ENCODE data around the gene ANKRD55. TPM values are rescaled to one million over a fixed set of nuclear protein-coding genes. Genes with fewer than 3 reads are reported as not detected.
"Not testable (repeated sequence)": the region's sequence is repeated elsewhere in the genome, so short reads cannot be mapped to it uniquely, and the experiment has no call there.

Gene ANKRD55
- total RNA-seq, 1 donor from 2014 or later: not detected

GRCh38 chr5:56270058-56270457 is 36.9 kb upstream of the ANKRD55 start:
- TF ChIP-seq CTCF (IDR thresholded peaks at IDR 0.05; ENCODE audit: unreplicated experiment): no peak
- no peak overlapping the region for H3K4me3 Mint-ChIP-seq (ENCODE audit: low read depth)
- H3K27me3 Mint-ChIP-seq: peaks cover 27% of the 10 kb centered on the region
- no peak overlapping the region for H3K27ac Mint-ChIP-seq
- H3K36me3 Mint-ChIP-seq (ENCODE audit: insufficient read depth): no peaks in the 10 kb centered on the region
- H3K4me1 Mint-ChIP-seq (ENCODE audit: low read depth): peaks cover 3% of the 10 kb centered on the region
- no peaks in the 10 kb centered on the region for H3K9me3 Mint-ChIP-seq (ENCODE audit: low read depth)
- no peak for DNase-seq (ENCODE audit: low spot score, unreplicated experiment)

GRCh38 chr5:56269216-56269927 is 36.2 kb upstream of the ANKRD55 start:
- Mint-ChIP-seq H3K9me3 (ENCODE audit: low read depth) (no peaks in the 10 kb centered on the region), H3K4me3 (ENCODE audit: low read depth) (no peak overlapping the region), H3K4me1 (ENCODE audit: low read depth) (peaks cover 3% of the 10 kb centered on the region), H3K27ac (peak overlapping the region; percentile 76), H3K27me3 (peaks cover 23% of the 10 kb centered on the region), H3K36me3 (ENCODE audit: insufficient read depth) (no peaks in the 10 kb centered on the region)
- TF ChIP-seq CTCF (IDR thresholded peaks at IDR 0.05; ENCODE audit: unreplicated experiment): peak; percentile 62
- no peak for DNase-seq (ENCODE audit: low spot score, unreplicated experiment)

- not testable (repeated sequence) for H3K36me3 Mint-ChIP-seq (ENCODE audit: insufficient read depth); H3K9me3 Mint-ChIP-seq (ENCODE audit: low read depth); H3K4me1 Mint-ChIP-seq (ENCODE audit: low read depth); DNase-seq (ENCODE audit: low spot score, unreplicated experiment); H3K27ac Mint-ChIP-seq; H3K4me3 Mint-ChIP-seq (ENCODE audit: low read depth)
- H3K27me3 Mint-ChIP-seq: peaks cover 17% of the 10 kb centered on the region
These were observed 35.6 kb upstream of the ANKRD55 start for GRCh38 chr5:56268707-56269106.

- no peak overlapping the region for H3K4me3 Mint-ChIP-seq (ENCODE audit: low read depth)
- no peak for DNase-seq (ENCODE audit: low spot score, unreplicated experiment)
- no peaks in the 10 kb centered on the region for H3K9me3 Mint-ChIP-seq (ENCODE audit: low read depth)
- no peaks in the 10 kb centered on the region for H3K36me3 Mint-ChIP-seq (ENCODE audit: insufficient read depth)
- no peak for TF ChIP-seq CTCF (IDR thresholded peaks at IDR 0.05; ENCODE audit: unreplicated experiment)
- no peak overlapping the region for H3K27ac Mint-ChIP-seq
- H3K4me1 Mint-ChIP-seq (ENCODE audit: low read depth): peaks cover 2% of the 10 kb centered on the region
- peaks cover 14% of the 10 kb centered on the region for H3K27me3 Mint-ChIP-seq
These were observed 34.7 kb upstream of the ANKRD55 start for GRCh38 chr5:56267856-56268255.

GRCh38 chr5:56264417-56265025 is 31.4 kb upstream of the ANKRD55 start:
- H3K27ac Mint-ChIP-seq: no peak overlapping the region

More at GRCh38 chr5:56264417-56265025, 31.4 kb upstream of the ANKRD55 start:
- Mint-ChIP-seq H3K36me3 (ENCODE audit: insufficient read depth) (no peaks in the 10 kb centered on the region), H3K27me3 (peaks cover 4% of the 10 kb centered on the region), H3K9me3 (ENCODE audit: low read depth) (no peaks in the 10 kb centered on the region), H3K4me1 (ENCODE audit: low read depth) (peaks cover 1% of the 10 kb centered on the region), H3K4me3 (ENCODE audit: low read depth) (no peak overlapping the region)
- no peak for DNase-seq (ENCODE audit: low spot score, unreplicated experiment)
- TF ChIP-seq CTCF (IDR thresholded peaks at IDR 0.05; ENCODE audit: unreplicated experiment): peak; percentile 60

Measured in progenitor cell of endocrine pancreas (in vitro differentiated cells).